SK-N-SH treated with all-trans-retinoic acid at 6 μM for 48 hours (cell line): Measurements from ENCODE around the gene UBE3C.
A peak's percentile ranks its signal among the peaks of the same experiment; 100 is the strongest.

Experiments
- ATAC-seq: fragments of 200-7000 bp; cut with Tn5 transposase; 3 replicates; pipeline ENCODE4 v1.9.1; 2020; ENCODE audit warnings: mild to moderate bottlenecking, moderate library complexity
- BACH2 ChIP-seq: fragments of 250-450 bp; sonication (Bioruptor Pico); IDR thresholded peaks from 2 replicates; pipeline ENCODE4 v1.9.0; 2021; ENCODE audit warnings: mild to moderate bottlenecking, borderline replicate concordance
- CREB5 ChIP-seq: fragments of 250-450 bp; sonication (Bioruptor Pico); IDR thresholded peaks from 2 replicates; pipeline ENCODE4 v1.5.1; 2020; ENCODE audit warnings: low read depth, mild to moderate bottlenecking, moderate library complexity
- CSDC2 ChIP-seq: fragments of 250-450 bp; sonication (Bioruptor Pico); IDR thresholded peaks from 2 replicates; pipeline ENCODE4 v1.5.0; 2020; ENCODE audit warnings: mild to moderate bottlenecking, moderate library complexity
- ESRRG ChIP-seq: fragments of 250-450 bp; sonication (Bioruptor Pico); IDR thresholded peaks from 2 replicates; pipeline ENCODE4 v1.6.1; 2021; ENCODE audit warnings: mild to moderate bottlenecking
- GLIS3 ChIP-seq: fragments of 250-450 bp; sonication (Bioruptor Pico); IDR thresholded peaks from 2 replicates; pipeline ENCODE4 v1.5.0; 2020; ENCODE audit warnings: mild to moderate bottlenecking, moderate library complexity
- ISL1 ChIP-seq: fragments of 250-450 bp; sonication (Bioruptor Pico); IDR thresholded peaks from 2 replicates; pipeline ENCODE4 v2.1.2; 2022; ENCODE audit warnings: mild to moderate bottlenecking, moderate library complexity
- OSR1 ChIP-seq: fragments of 250-450 bp; sonication (Bioruptor Pico); IDR thresholded peaks from 2 replicates; pipeline ENCODE4 v1.8.0; 2022; ENCODE audit warnings: moderate library complexity, mild to moderate bottlenecking, inconsistent platforms
- PATZ1 ChIP-seq: fragments of 250-450 bp; sonication (Bioruptor Pico); IDR thresholded peaks from 2 replicates; pipeline ENCODE4 v1.8.0; 2020; ENCODE audit warnings: mild to moderate bottlenecking, moderate library complexity, borderline replicate concordance
- POU6F1 ChIP-seq: fragments of 250-450 bp; sonication (Bioruptor Pico); IDR thresholded peaks from 2 replicates; pipeline ENCODE4 v1.8.0; 2021; ENCODE audit warnings: low read depth, mild to moderate bottlenecking, moderate library complexity, borderline replicate concordance
- PPARA ChIP-seq: fragments of 250-450 bp; sonication (Bioruptor Pico); IDR thresholded peaks from 2 replicates; pipeline ENCODE4 v1.5.0; 2020; ENCODE audit warnings: mild to moderate bottlenecking, borderline replicate concordance
- RARB ChIP-seq: fragments of 250-450 bp; sonication (Bioruptor Pico); IDR thresholded peaks from 2 replicates; pipeline ENCODE4 v1.8.0; 2021; ENCODE audit warnings: mild to moderate bottlenecking, moderate library complexity
- SNAI2 ChIP-seq: fragments of 250-450 bp; sonication (Bioruptor Pico); IDR thresholded peaks from 2 replicates; pipeline ENCODE4 v1.5.0; 2020; ENCODE audit warnings: mild to moderate bottlenecking, moderate library complexity
- TCF4 ChIP-seq: fragments of 250-450 bp; sonication (Bioruptor Pico); IDR thresholded peaks from 2 replicates; pipeline ENCODE4 v1.8.0; 2021; ENCODE audit warnings: mild to moderate bottlenecking, moderate library complexity, borderline replicate concordance
- TSHZ2 ChIP-seq: fragments of 250-450 bp; sonication (Bioruptor Pico); IDR thresholded peaks from 2 replicates; pipeline ENCODE4 v1.5.0; 2020; ENCODE audit warnings: mild to moderate bottlenecking, moderate library complexity
- ZC3H10 ChIP-seq: fragments of 250-450 bp; sonication (Bioruptor Pico); IDR thresholded peaks from 2 replicates; pipeline ENCODE4 v1.5.1; 2021; ENCODE audit warnings: mild to moderate bottlenecking, moderate library complexity
- ZFP3 ChIP-seq: fragments of 250-450 bp; sonication (Bioruptor Pico); IDR thresholded peaks from 2 replicates; pipeline ENCODE4 v1.5.0; 2020; ENCODE audit warnings: mild to moderate bottlenecking, moderate library complexity
- ZFP30 ChIP-seq: fragments of 450-650 bp; formaldehyde crosslinking; IDR thresholded peaks from 2 replicates; pipeline ENCODE4 v1.5.0; 2022; ENCODE audit warnings: mild to moderate bottlenecking, moderate library complexity
- ZNF565 ChIP-seq: fragments of 450-650 bp; formaldehyde crosslinking; conservative IDR thresholded peaks from 2 replicates; pipeline ENCODE4 v1.5.0; 2020; ENCODE audit warnings: low read depth, mild to moderate bottlenecking, moderate library complexity
- ZNF8 ChIP-seq: fragments of 450-650 bp; formaldehyde crosslinking; IDR thresholded peaks from 2 replicates; pipeline ENCODE4 v1.5.0; 2020; ENCODE audit warnings: mild to moderate bottlenecking, moderate library complexity
- TF ChIP-seq, protein P1 (sequence below): fragments of 250-450 bp; sonication (Bioruptor Pico); IDR thresholded peaks from 2 replicates; pipeline ENCODE4 v1.5.1; 2021; ENCODE audit warnings: mild to moderate bottlenecking, moderate library complexity

Gene UBE3C

DNA sequence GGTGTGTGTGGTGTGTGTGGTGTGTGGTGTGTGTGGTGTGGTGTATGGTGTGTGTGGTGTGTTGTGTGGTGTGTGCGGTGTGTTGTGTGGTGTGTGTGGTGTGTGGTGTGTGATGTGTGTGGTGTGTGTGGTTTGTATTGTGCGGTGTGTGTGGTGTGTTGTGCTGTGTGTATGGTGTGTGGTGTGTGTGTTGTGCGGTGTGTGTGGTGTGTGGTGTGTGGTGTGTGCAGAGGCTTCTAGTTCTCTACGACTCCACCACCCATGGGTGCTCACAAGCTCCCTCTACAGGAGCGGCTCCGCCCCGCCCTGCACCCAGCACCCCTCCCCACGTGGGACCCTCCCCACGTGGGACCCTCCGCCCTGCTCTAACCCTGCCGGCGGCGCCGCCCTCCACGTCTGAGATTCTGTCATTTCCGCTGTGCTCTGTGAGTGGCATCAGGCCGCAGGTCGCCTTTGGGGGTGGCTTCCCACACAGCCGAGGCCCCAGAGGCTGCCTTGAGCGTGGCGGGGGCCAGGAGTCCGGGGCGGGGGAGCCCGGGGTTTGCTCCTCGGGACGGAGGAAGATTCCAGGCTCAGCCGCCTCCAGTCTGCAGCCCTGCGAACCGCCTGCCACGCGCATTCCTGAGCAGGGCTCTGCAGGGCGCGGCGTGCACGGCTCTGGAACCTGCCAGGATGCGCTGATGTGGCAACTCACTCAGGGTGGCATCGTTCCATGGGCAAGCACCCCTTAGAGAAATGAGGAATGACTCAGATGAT is 161.1 kb downstream of the UBE3C start:
- peak; percentile 15; the same call in 2 of the 3 replicates for ATAC-seq

DNA sequence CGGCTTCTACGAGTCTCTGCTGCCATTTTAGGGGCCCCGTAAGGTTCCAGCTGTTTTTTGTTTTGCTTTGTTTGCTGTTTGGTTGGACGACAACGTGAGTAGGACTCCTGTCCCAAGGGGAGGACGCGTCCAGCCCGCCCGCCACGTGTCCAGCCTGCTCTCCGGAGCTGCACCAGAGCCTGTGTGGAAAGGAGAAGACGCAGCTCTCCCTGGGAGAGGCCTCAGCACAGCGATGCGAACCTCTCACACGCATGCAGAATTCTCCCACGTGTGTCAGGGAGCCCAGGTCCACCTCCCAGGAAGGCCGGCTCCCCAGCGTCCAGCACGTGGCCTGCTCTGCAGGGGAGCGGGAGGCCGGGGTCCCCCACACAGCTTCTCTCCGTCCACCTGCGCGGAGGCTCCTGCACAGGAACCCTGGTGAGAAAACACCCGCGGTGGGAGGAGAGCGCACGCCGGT is 161.7 kb downstream of the UBE3C start:
- no peak for TF ChIP-seq ESRRG
- TF ChIP-seq, protein P1, sequence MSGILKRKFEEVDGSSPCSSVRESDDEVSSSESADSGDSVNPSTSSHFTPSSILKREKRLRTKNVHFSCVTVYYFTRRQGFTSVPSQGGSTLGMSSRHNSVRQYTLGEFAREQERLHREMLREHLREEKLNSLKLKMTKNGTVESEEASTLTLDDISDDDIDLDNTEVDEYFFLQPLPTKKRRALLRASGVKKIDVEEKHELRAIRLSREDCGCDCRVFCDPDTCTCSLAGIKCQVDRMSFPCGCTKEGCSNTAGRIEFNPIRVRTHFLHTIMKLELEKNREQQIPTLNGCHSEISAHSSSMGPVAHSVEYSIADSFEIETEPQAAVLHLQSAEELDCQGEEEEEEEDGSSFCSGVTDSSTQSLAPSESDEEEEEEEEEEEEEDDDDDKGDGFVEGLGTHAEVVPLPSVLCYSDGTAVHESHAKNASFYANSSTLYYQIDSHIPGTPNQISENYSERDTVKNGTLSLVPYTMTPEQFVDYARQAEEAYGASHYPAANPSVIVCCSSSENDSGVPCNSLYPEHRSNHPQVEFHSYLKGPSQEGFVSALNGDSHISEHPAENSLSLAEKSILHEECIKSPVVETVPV (CRISPR knock-in tag): no peak
- no peak for TF ChIP-seq ZNF565
- no peak for TF ChIP-seq ZFP30 (CRISPR knock-in tag)
- no peak for TF ChIP-seq PATZ1 (CRISPR knock-in tag)
- no peak for TF ChIP-seq ISL1
- no peak for TF ChIP-seq TCF4
- no peak for TF ChIP-seq CSDC2 (CRISPR knock-in tag)
- no peak for TF ChIP-seq POU6F1 (CRISPR knock-in tag)
- TF ChIP-seq CREB5 (CRISPR knock-in tag): no peak
- TF ChIP-seq TSHZ2: no peak
- TF ChIP-seq PPARA (CRISPR knock-in tag): no peak
- TF ChIP-seq RARB (CRISPR knock-in tag): no peak
- no peak for TF ChIP-seq OSR1
- no peak for TF ChIP-seq GLIS3
- TF ChIP-seq ZNF8 (CRISPR knock-in tag): no peak
- no peak for TF ChIP-seq ZC3H10 (CRISPR knock-in tag)
- ATAC-seq: no peak

More for the DNA sequence above, 161.1 kb downstream of the UBE3C start:
- no peak for TF ChIP-seq ZFP3 (CRISPR knock-in tag)
- TF ChIP-seq OSR1: no peak
- no peak for TF ChIP-seq BACH2 (CRISPR knock-in tag)
- TF ChIP-seq, protein P1 (CRISPR knock-in tag): no peak
- no peak for TF ChIP-seq SNAI2 (CRISPR knock-in tag)
- no peak for TF ChIP-seq CSDC2 (CRISPR knock-in tag)
- no peak for TF ChIP-seq ZNF8 (CRISPR knock-in tag)
- TF ChIP-seq ISL1: no peak
- TF ChIP-seq PATZ1 (CRISPR knock-in tag): no peak
